Activated CD4-positive, alpha-beta T cell treated with anti-CD3 and anti-CD28 coated beads, Interleukin-2, amount 50 U/mL, for 24 hours (primary cell): Measurements from ENCODE around the gene NEK11.
A peak's percentile ranks its signal among the peaks of the same experiment; 100 is the strongest.

Source experiments
- DNase-seq, 2 donors: peaks; one replicate each; pipeline ENCODE4 v3.0.0-alpha.2; 2020; ENCODE audit warnings: low read depth in 1 of 2, low spot score in 1 of 2

Gene NEK11

DNA sequence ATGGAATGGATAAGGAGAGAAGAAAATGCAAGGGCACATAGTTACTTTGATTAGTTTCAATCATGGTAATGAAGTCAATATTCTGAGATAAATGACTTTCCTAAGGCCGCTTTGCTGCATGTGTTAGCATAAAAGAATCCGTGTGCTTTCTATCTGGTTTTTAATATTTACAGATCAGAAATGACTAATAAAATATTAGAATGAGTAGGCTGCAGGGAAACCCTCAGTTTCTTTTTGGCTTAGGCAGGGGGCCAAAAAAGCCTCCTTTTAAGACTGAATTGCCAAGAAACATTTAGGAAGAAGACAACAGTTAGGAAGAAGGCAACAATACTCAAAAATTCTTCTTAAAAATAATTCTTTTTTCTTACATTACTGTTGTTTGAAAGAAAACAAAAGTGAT lies 11.6 kb downstream of the NEK11 start:
- no peak for DNase-seq

DNA sequence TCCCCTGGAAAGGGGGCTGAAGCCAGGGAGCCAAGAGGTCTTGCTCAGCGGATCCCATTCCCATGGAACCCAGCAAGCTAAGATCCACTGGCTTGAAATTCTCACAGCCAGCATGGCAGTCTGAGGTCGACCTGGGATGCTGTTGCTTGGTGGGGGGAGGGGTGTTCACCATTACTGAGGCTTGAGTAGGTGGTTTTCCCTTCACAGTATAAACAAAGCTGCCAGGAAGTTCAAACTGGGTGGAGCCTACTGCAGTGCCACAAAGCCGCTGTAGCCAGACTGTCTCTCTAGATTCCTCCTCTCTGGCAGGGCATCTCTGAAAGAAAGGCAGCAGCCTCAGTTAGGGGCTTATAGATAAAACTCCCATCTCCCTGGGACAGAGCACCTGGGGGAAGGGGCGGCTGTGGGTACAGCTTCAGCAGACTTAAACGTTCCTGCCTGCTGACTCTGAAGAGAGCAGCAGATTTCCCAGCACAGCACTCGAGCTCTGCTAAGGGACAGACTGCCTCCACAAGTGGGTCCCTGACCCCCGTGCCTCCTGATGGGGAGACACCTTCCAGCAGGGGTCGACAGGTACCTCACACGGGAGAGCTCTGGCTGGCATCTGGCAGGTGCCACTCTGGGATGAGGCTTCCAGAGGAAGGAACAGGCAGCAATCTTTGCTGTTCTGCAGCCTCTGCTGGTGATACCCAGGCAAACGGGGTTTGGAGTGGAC lies 15.8 kb downstream of the NEK11 start:
- peak in 1 of 2 donors; percentile 11 for DNase-seq

DNA sequence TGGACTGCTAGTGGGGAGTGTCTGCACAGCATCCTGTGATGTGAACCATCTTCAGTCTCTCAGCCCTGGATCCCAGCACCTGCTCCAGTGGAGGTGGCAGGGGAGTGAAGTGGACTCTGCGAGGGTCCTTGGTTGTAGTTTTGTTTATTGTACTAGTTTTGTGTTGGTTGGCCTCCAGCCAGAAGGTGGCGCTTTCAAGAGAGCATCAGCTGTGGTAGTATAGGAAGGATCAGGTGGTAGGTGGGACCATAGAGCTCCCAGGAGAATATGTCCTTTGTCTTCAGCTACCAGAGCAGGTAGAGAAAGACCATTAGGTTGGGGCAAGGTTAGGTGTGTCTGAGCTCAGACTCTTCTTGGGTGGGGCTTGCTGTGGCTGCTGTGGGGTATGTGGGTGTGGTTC lies 20.9 kb downstream of the NEK11 start:
- no peak for DNase-seq

DNA sequence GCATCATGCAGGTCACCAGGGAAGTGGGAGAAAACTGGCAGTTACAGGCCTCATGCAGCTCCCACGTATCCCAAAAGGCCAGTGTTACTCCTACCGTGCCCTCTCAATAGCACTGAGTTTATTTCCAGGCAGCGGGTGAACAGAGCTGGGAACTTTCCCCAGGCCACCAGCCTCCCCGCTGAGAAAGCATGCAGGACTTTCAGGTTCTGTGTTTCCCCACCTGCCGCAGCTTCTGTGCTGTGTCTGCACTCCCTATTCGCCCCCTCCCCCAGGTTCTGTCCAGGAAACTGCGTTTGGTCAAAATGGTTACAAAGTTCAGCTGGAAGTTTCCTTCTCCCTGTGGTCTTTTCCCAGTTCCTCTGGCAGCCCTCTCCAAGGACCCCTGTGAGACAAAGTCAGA lies 21.4 kb downstream of the NEK11 start:
- DNase-seq: no peak

DNA sequence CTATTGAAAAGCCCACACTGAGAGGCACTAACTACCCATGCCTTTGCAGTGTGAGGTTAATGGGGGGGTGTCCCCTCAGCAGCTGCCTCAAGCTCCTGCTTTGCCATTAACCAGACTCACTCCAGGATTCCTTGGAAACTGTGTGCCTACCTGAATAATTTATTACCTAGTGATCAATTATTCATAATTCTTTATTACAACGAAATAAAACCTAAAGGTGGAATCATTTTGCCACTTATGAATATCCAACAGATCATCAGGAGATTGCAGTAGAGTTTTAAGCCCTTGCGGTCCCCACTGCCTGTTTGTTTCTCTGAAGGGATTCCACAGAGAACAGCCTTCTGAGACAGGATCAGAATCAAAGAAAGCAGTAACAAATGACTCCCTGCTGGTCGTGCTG lies 23.3 kb downstream of the NEK11 start:
- DNase-seq: no peak

DNA sequence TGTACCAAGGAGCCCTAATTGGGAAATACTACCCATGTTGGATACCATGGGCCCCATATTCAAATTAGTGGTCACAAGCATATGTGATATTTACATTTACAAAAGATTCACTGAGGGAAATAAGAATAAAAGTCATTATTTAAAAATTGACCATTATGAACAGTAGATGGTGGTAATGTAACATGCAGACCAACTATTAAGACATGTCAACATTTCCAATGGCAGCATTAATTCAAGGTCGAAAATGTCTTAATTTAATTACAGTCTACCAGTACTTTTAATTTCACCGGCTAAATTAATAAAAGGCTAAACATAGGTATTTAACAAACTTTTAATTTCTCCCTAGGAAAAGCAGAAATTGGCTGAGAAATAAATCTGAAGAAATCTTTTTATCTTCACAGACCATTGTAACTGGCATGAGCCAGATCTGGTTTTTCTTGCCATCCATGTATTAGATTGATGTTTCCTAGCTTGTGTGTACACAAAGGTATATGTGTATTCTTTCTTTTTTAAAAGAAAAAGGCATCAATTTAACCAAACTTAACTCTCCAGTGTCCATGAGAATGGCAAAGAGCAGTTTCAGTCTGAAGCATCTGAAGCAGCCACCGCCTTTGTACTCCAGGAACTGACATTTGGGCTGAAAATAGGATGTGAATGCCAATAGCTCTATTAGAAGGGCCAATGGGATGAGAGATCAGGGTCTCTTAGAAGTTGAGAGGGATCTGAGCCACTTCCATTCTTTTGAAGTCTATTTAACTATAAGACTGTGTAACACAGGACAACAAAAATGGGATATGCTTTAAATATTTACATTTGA lies 26.6 kb downstream of the NEK11 start:
- DNase-seq: no peak

DNA sequence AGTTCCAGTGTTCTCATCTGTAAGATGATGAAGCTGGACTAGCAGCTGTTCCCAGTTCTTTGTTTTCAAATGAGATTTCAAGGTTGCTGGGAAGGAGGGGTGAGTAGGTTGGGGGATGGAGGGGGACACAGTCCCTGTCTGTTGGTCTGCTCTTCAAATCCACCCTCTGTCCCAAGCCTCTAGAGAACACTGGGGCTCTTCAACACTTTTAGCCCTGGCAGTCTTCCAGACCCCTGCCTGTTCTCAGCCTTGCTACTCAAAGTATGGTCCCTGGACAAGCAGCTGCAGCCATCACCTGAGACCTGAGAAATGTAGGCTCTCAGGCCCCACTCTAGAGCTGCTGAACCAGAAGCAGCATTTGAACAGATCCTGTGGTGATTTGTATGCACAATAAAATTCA lies 41.3 kb downstream of the NEK11 start:
- DNase-seq: no peak

DNA sequence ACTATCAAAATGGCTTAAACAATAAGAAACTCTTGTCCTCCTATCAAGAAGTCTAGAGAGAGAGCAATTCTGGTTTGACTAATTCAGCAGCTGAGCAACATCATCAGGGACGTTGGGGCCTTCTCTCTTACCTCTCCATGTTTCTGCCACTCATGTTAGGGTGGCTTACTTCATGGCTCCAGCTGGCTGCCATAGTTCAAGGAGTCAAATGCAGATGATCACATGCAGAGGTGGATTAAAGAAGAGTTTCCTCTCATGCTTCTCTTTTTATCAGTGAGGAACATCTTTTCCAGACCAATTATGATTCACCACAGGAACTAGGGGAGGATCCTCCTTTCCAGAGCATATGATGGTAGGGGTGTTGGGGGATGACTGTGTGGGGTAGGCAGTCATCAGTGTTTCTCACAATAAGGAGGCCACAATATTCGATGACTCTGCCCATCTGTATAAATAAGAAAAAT lies 45.5 kb downstream of the NEK11 start:
- DNase-seq: no peak

DNA sequence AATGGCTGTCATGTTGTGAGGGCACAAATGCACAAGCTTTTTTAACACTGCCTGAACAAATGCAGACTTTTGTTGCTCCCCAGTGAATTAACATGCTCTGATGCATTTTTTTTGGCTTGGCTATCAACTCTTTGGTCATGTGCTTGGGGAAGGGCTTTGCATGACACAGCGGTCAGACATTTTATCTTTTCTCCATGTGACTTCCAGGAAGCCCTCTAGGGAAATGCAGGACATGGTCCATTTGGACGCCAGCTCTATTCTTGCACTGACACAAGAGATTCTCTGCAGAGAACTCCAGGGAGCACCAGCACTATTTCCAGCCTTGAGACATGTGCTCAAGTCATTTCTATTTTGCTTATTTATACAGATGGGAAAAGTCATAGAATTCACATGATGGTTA lies 46.2 kb downstream of the NEK11 start:
- DNase-seq: no peak

DNA sequence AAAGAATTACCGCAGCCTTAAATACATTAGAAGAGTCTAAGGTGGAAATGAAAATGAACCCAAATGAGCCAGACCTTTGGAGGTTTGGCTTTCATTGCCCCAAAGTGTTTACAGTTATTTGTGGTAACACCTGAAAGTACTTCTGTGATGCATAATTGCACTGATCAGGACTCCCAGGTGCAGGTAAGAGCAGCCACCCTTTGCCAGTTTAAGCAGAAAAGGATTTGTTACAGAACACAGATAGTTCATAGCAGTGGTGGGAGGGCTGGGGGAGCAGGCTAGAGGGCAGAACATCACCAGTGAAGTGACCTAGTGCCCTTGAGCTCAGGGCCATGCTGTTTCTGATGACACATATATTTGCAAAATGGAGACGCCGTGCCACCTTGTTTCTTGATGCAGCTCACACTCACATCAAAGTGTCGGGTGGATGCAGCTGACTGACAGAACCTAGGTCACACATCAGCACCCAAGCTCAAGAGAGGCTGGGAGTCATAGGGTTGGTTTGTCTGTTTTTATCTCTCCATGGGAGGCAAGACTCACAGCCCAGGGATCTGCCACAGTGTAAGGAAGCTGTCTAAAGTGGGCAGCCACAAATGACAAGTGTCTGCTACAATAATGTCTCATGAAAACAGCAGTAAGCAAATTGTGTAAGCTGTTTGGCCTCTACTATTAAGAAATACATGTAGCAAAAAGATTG lies 49.1 kb downstream of the NEK11 start:
- no peak for DNase-seq

DNA sequence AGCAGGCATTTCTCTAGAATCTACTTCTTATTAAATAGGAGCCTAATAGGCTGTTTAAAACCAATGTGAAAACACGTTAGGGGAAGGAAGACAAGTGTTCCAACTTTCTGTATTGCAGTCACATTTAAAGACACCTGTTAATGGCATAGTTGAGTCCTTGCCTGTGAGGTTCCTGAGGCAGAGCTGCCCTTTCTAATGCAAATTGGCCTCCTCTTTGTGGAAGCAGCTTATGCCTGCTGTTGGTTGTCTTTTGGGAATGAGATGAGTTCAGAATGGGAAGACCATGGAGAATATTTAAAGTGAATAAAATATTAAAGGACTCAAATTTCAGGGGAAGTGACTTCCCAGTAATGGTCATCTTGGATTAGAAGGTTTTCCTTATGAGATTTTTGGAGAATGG lies 51.2 kb downstream of the NEK11 start:
- DNase-seq: no peak

DNA sequence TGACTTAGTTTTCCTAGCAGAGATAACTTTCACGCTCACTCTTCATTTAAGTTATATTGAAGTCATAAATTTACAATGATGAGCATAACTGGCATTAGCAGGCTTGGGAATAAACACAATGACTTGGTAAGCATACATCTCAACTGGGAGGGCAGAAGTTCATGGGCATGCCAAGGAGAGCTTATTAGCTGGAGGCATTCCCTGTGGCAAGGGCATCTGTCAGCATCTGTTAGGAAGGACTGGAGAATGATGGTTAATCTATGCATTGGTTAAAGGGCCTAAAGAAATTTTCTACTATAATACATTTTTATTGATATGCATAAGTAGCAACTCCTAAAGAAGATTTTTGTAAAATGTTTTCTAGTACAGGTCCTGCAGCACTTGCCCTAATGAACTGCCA lies 52.4 kb downstream of the NEK11 start:
- DNase-seq: no peak

DNA sequence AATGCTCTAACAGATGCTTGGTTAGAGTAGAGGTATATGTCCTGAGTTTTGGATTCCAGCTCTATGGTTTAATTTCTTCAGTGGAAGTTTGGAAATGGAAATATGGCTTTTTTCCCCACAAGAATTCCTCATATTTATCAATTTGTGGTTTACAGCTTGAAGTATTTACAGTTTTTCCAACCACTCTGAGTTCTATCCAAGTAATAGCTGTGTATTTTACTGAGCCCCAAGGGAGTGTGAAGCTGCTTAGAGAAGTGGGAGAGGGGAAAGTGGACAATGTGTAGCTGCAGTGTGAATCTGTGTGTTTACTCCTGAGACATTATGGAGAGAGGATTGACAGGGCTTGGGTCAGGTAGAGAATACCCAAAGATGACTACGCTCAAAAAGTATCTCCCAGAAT lies 54.5 kb downstream of the NEK11 start:
- no peak for DNase-seq

DNA sequence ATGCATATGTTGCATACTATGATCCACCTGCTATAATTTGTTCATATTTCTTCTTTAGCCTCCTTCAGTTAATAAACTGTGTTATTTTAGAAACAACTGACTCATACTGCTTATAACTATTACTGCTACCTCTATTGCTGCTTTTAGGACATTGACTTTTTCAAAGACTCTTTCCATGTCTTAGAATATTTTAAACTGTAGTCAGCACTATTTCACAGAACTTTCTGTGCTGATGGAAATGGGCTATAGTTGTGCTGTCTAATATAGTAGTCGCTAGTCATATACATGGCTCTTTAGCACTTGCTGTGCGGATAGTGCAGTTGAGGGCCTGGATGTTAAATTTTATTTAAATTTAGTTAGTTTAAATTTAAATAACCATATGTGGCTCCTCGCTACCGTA lies 55.6 kb downstream of the NEK11 start:
- no peak for DNase-seq

DNA sequence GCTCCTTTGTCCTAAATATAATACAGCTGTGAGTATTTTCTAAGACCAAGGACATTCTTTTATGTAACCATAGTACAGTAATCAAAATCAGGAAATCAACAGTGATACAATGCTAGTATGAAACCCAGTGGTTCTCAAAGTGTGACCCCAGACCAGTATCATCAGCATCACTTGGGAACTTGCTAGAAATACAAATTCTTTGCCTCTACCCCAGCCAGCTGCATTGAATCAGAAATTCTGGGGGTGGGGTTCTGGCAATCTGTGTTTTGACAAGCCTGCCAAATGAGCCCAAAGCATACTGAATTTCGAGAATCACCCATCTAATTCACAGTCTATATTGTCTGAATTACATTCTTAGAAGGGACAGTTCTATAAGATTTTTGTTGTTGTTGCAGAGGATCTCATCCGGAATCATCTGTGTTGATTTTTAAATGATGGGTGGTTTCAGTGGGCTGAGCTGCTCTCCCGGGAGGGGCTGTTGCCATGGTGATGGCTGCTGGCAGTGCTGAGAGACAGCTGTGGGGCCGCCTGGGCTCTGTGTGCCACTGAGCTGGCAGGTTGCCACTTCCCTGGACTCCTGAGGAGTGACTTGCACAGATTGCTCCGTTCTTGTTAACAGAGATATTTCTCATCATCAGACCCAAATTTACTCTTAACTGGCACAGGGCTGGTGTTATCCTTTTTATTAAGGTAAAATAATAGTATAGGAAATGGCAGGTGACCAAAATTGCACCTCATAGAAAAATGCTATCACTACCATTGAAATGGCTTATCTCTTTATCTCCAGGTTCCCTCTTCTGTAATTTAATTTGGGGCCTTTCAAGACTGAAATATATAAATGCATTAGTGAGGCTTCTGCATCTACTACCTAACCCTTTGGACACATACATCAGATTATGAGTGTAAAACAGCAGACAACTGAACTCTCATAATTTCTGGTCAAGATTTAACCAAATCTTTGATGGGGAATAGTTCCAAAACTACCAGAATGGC lies 56.5 kb downstream of the NEK11 start:
- no peak for DNase-seq

DNA sequence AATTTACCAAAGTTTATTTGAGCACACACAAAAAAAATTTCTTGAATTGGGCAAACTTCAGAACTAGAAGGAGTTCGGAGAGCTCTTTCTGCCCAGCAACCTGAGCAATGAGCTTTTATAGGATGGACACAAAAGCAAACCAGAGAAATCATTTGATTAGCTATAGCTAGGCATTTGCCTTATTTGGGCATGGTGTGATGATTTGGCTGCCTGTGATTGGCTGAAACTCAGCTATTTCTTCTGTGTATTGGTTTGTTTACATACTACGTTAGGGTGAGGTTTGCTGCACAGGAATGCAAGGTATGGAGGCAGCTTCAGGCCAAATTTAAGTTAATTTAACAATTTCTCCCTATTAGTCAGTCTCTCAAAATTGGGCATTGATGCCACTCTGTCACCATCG lies 65.1 kb downstream of the NEK11 start:
- DNase-seq: no peak

DNA sequence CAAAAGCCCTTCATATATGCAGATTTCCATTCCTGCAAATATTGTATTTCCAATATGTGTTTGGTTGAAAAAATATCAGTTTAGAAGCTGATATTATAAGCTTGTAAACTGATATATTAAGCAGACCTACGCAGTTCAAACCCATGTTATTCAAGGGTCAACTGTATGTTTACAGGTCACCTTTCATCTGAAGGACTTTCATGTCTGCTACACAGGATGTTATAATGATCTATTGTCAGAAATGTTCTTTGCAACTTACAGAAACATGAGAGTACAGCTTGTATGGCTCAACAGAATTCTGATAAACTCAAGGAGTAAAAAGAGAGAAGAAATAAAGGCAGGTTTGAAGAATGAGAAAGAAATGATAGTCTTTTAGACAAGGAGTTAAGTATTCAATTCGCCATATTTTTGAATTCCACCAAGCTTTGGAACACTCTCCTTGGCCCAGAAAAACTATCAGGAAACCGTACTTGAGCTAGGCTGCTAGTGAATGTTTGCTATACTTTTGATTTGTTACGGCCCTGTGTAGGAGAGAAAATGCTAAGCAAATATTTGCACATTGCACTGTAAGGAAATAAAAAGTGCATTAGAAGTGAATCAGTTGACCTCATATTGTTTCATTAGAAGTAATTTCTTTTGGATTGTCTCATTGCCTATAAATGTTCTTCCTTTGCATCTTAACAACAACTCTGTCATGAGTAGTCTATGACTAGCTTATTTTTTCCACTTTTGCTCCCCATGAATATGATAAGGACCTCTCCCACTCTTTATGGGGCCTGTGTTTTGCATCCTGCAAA lies 81.2 kb downstream of the NEK11 start:
- DNase-seq: no peak

DNA sequence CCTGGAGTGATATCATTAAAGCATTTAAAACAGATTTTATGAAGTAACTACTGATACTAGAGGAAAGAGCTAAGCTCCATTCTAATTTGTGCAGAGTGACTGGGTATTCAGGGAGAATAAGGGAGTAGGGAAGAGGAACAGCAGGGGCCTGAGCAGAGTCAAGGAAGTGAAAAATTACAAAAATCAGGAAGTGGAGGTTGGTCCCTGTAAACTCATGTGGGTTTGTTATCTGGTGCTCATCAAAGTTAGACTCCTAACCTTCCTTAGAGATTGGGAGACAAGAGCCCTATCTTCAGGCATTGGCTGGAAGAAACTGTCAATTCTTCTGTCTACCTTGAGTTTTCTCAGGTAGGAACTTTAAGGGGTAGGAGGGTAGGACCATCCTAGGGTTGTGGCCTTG lies 82.5 kb downstream of the NEK11 start:
- no peak for DNase-seq

DNA sequence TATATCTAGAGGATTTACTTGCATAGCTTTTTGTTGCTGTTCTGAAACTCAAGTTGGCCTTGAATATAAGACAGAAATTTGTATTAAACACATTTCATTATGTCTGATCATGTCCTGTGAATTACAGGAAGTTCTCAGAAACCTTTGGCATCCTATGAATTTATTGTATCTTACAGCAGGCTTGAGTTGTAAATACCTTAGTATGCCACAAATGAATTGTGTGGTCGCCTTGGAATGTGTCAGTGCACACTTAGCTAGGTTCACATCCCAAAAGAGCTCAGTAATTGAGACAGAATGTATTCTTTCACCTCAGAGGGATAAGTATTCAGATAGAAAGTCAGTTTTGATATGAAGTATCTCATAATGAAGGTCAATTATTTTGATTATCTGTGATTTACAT lies 83.4 kb downstream of the NEK11 start:
- DNase-seq: no peak

DNA sequence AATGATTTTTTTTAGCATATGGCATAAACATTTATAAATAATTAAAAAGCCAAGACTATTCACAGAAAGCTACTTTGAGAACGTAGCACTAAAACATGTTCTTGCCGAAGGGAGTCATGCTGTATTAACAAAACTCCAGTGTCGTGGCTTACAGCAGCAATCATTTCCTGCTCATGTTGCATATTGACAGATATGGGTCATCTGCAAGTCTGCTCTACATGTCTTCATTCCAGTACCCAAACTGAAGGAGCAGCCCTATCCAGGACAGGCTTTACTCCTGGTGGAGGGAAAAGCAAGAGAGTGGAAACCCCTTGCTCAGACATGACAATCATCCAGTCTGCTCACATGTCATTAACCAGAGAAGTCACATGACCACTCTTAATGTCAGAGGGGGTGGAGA lies 87.6 kb downstream of the NEK11 start:
- no peak for DNase-seq
